HG02973 (cell line): ENCODE data around the gene MSI2.

Experiments
- ATAC-seq: cut with Tn5 transposase; IDR thresholded peaks from one replicate; pipeline ENCODE4 v1.9.1; 2021; ENCODE audit warnings: moderate library complexity; ENCODE audit not compliant: unreplicated experiment

The MSI2 gene

GRCh38 chr17:57531648-57532504 is 275.6 kb downstream of the MSI2 start:
- ATAC-seq = no peak

GRCh38 chr17:57532556-57532955 is 276.2 kb downstream of the MSI2 start:
- no peak for ATAC-seq

- ATAC-seq = no peak
These were observed 276.6 kb downstream of the MSI2 start for GRCh38 chr17:57532966-57533365.

- ATAC-seq = no peak
These were observed 277.5 kb downstream of the MSI2 start for GRCh38 chr17:57533684-57534305.

- ATAC-seq = no peak
These were observed 278.5 kb downstream of the MSI2 start for GRCh38 chr17:57534863-57535248.

- ATAC-seq = no peak
These were observed 279.1 kb downstream of the MSI2 start for GRCh38 chr17:57535249-57535966.

- ATAC-seq = no peak
These were observed 280.0 kb downstream of the MSI2 start for GRCh38 chr17:57536289-57536688.

GRCh38 chr17:57536789-57537523 is 280.6 kb downstream of the MSI2 start:
- no peak for ATAC-seq

GRCh38 chr17:57537524-57538410 is 281.4 kb downstream of the MSI2 start:
- ATAC-seq = no peak

GRCh38 chr17:57538736-57539456 is 282.6 kb downstream of the MSI2 start:
- no peak for ATAC-seq

GRCh38 chr17:57539529-57540301 is 283.4 kb downstream of the MSI2 start:
- no peak for ATAC-seq

GRCh38 chr17:57540596-57540995 is 284.3 kb downstream of the MSI2 start:
- ATAC-seq = no peak

GRCh38 chr17:57541049-57541448 is 284.7 kb downstream of the MSI2 start:
- ATAC-seq = no peak

GRCh38 chr17:57541472-57542394 is 285.4 kb downstream of the MSI2 start:
- no peak for ATAC-seq

- no peak for ATAC-seq
These were observed 286.2 kb downstream of the MSI2 start for GRCh38 chr17:57542510-57542909.

GRCh38 chr17:57543230-57543629 is 286.9 kb downstream of the MSI2 start:
- ATAC-seq = no peak

- ATAC-seq = no peak
These were observed 288.1 kb downstream of the MSI2 start for GRCh38 chr17:57544401-57544800.
